OCI-LY7 (cell line): ENCODE measurements around the gene TBC1D19.

ENCODE experiments used
- EZH2phosphoT487 ChIP-seq: fragments of 200-600 bp; sonication (generic); IDR thresholded peaks from 2 replicates; pipeline ENCODE4 v1.6.1; 2018; ENCODE audit warnings: low read depth, borderline replicate concordance, mild to moderate bottlenecking, mixed run types, antibody characterized with exemption, low read length, moderate library complexity, mixed read lengths
- TF ChIP-seq, protein P1 (sequence below): fragments of 200-600 bp; sonication (generic); conservative IDR thresholded peaks from 2 replicates; pipeline ENCODE4 v1.5.1; 2014; ENCODE audit warnings: mild to moderate bottlenecking, antibody characterized with exemption, low read length, moderate library complexity, mixed read lengths

GRCh38 chr4:26751838-26752237 lies 168.0 kb downstream of the TBC1D19 start:
- TF ChIP-seq, protein P1, sequence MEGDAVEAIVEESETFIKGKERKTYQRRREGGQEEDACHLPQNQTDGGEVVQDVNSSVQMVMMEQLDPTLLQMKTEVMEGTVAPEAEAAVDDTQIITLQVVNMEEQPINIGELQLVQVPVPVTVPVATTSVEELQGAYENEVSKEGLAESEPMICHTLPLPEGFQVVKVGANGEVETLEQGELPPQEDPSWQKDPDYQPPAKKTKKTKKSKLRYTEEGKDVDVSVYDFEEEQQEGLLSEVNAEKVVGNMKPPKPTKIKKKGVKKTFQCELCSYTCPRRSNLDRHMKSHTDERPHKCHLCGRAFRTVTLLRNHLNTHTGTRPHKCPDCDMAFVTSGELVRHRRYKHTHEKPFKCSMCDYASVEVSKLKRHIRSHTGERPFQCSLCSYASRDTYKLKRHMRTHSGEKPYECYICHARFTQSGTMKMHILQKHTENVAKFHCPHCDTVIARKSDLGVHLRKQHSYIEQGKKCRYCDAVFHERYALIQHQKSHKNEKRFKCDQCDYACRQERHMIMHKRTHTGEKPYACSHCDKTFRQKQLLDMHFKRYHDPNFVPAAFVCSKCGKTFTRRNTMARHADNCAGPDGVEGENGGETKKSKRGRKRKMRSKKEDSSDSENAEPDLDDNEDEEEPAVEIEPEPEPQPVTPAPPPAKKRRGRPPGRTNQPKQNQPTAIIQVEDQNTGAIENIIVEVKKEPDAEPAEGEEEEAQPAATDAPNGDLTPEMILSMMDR: no peak
- no peak for TF ChIP-seq EZH2phosphoT487
